Thyroid gland (tissue), 4 donors: ENCODE measurements around the gene EIF4A3.
"Not testable (repeated sequence)": the region's sequence is repeated elsewhere in the genome, so short reads cannot be mapped to it uniquely, and the experiment has no call there.

Experiments
- CTCF ChIP-seq, 6 experiments: fragments of 200-600 bp in 3 of 6; fragments of 450-650 bp in 3 of 6; sonication (generic) in 3 of 6; IDR thresholded peaks; one replicate each; pipeline ENCODE4 v1.5.1; 2016 to 2019; ENCODE audit warnings: antibody characterized with exemption in 6 of 6, mild to moderate bottlenecking in 2 of 6, inconsistent platforms in 1 of 6, moderate library complexity in 1 of 6
- POLR2A ChIP-seq, 2 donors: fragments of 450-650 bp; IDR thresholded peaks; one replicate each; pipeline ENCODE4 v1.6.1; 2017; ENCODE audit warnings: antibody characterized with exemption in 2 of 2, mild to moderate bottlenecking in 2 of 2, moderate library complexity in 1 of 2

GRCh38 chr17:80090164-80090563, 56.8 kb downstream of the EIF4A3 start:
- TF ChIP-seq POLR2A, CTCF (IDR thresholded peaks at IDR 0.05): not testable (repeated sequence)
